ENCODE results near the gene ZNF148. TPM values are rescaled to one million over a fixed set of nuclear protein-coding genes. Genes with fewer than 3 reads are reported as not detected.

ZNF148 gene
- total RNA-seq, 2 experiments from 2014 or later = 30.9 to 34.0 TPM

DNA sequence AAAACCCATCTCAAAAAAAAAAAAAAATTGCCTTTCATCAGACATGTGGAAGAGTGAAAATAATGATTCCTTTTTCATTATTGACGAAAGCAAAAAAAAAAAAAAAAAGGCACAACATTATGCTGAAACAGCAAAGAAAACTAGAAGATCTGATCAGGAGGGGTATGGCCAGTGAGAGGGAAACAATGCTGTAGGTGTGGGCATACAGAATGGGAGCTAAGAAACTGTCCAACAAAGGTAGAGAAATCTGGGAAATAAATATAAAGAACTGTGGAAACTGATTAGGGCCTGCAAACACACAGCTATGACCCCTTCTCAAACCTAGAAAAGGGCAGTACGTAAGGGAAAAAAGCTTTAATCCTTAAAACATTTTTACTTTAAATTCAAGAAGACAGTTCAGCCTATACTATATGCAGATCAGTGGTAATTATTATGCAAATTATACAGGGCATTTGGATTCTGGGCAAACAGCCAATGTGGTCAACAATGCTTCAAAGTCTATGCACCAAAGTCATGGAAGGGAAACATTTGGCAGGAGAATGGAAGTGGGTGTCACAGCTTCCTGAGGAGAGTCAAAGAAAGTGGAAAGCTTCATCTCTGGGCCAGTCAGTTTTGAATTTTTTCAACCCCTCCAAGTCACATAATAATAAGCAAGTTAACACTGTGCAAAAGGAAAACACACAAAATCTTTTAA lies 94.3 kb downstream of the ZNF148 start:
- Mint-ChIP-seq H3K4me1 (ENCODE audit: low read depth) (peaks cover 7% of the 10 kb centered on the region), H3K27ac (no peak overlapping the region), H3K4me3 (no peak overlapping the region), H3K9me3 (no peaks in the 10 kb centered on the region), H3K27me3 (no peaks in the 10 kb centered on the region), H3K36me3 (ENCODE audit: low read depth) (peaks cover 70% of the 10 kb centered on the region)
- Histone ChIP-seq H3K27ac (ENCODE audit: low read depth in 1 of 2, low read length in 2 of 2) (no peak overlapping the region), H3K36me3 (ENCODE audit: insufficient read depth, low read length) (peaks cover 18% of the 10 kb centered on the region), H3K4me1 (ENCODE audit: insufficient read depth, low read length) (no peaks in the 10 kb centered on the region), H3K9me3 (ENCODE audit: control insufficient read depth in 1 of 2, insufficient read depth in 1 of 2, low read length in 2 of 2) (no peaks in the 10 kb centered on the region), H3K4me3 (ENCODE audit: low read length) (no peak overlapping the region), H3K27me3 (ENCODE audit: control insufficient read depth in 1 of 2, insufficient read depth in 2 of 2, low read length in 2 of 2) (no peaks in the 10 kb centered on the region)
- TF ChIP-seq, protein P1, sequence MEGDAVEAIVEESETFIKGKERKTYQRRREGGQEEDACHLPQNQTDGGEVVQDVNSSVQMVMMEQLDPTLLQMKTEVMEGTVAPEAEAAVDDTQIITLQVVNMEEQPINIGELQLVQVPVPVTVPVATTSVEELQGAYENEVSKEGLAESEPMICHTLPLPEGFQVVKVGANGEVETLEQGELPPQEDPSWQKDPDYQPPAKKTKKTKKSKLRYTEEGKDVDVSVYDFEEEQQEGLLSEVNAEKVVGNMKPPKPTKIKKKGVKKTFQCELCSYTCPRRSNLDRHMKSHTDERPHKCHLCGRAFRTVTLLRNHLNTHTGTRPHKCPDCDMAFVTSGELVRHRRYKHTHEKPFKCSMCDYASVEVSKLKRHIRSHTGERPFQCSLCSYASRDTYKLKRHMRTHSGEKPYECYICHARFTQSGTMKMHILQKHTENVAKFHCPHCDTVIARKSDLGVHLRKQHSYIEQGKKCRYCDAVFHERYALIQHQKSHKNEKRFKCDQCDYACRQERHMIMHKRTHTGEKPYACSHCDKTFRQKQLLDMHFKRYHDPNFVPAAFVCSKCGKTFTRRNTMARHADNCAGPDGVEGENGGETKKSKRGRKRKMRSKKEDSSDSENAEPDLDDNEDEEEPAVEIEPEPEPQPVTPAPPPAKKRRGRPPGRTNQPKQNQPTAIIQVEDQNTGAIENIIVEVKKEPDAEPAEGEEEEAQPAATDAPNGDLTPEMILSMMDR (IDR thresholded peaks at IDR 0.05) = no peak
- ChIA-PET POLR2A (interaction anchor here (0.7 kb wide), 1 partner anchor 509 kb away, joined by 3 read pairs; no protein-coding TSS in a partner anchor), CTCF (no interaction called here)
- DNase-seq (no peak), ATAC-seq (ENCODE audit: poor library complexity) (no peak)
- intact Hi-C loops (cut with DNase I, micrococcal nuclease) = no loop called here

DNA sequence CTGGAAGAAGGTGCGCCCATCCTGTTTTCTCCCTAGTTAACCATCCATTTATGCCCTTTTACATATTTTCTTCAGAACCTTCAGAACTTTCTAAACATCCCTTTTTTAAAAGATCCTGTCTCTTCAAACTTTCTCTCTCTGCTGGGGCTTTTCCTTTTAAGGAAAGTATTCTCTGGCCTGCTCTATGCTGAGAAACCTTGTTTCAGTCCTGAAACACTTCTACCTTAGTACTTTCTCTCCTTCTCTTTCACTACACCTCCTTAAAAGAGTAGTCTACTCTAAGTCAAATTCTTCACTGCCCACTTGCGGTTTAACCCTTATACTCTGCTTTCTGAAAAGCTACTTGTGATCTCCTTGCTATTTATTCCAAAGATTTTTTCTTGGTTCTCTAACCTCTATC lies 97.0 kb downstream of the ZNF148 start:
- no peaks in the 10 kb centered on the region for H3K4me1 ChIP-seq (ENCODE audit: insufficient read depth, low read length)
- Mint-ChIP-seq H3K27ac (peak overlapping the region; percentile 24), H3K4me3 (no peak overlapping the region), H3K27me3 (no peaks in the 10 kb centered on the region), H3K36me3 (ENCODE audit: low read depth) (peaks cover 78% of the 10 kb centered on the region), H3K9me3 (no peaks in the 10 kb centered on the region), H3K4me1 (ENCODE audit: low read depth) (peaks cover 7% of the 10 kb centered on the region)
- H3K9me3 ChIP-seq (ENCODE audit: control insufficient read depth in 1 of 2, insufficient read depth in 1 of 2, low read length in 2 of 2) = no peaks in the 10 kb centered on the region
- ChIA-PET CTCF (no interaction called here), POLR2A (no interaction called here)
- ATAC-seq (ENCODE audit: poor library complexity) (no peak), DNase-seq (no peak)
- H3K36me3 ChIP-seq (ENCODE audit: insufficient read depth, low read length) = peaks cover 10% of the 10 kb centered on the region
- H3K27me3 ChIP-seq (ENCODE audit: control insufficient read depth in 1 of 2, insufficient read depth in 2 of 2, low read length in 2 of 2) = no peaks in the 10 kb centered on the region
- no peak overlapping the region for H3K4me3 ChIP-seq (ENCODE audit: low read length)
- TF ChIP-seq, protein P1 (IDR thresholded peaks at IDR 0.05) = no peak
- intact Hi-C loops (cut with DNase I, micrococcal nuclease) = no loop called here
- H3K27ac ChIP-seq (ENCODE audit: low read depth in 1 of 2, low read length in 2 of 2) = no peak overlapping the region

DNA sequence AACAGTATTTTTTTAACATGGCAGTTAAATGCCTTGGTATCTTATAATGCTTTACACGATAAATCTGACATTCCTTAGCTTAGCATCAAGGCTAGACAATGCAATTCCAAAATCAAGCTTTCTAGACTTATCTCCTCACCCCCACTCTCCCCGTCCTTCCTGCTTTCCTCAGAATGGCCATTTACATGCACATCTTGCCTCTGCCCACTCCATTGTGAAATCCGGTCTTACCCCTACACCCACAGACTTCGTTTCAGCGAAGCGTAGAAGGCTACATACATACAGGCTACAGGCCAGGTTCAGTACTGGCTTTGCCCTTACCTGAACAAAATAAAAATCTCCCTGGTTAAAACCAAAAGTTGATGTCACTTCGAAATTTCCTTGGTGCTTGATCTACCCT lies 104.0 kb downstream of the ZNF148 start:
- DNase-seq (no peak), ATAC-seq (ENCODE audit: poor library complexity) (no peak)
- Histone ChIP-seq H3K27ac (ENCODE audit: low read depth in 1 of 2, low read length in 2 of 2) (no peak overlapping the region), H3K36me3 (ENCODE audit: insufficient read depth, low read length) (peaks cover 7% of the 10 kb centered on the region), H3K4me1 (ENCODE audit: insufficient read depth, low read length) (no peaks in the 10 kb centered on the region), H3K27me3 (ENCODE audit: control insufficient read depth in 1 of 2, insufficient read depth in 2 of 2, low read length in 2 of 2) (no peaks in the 10 kb centered on the region), H3K9me3 (ENCODE audit: control insufficient read depth in 1 of 2, insufficient read depth in 1 of 2, low read length in 2 of 2) (no peaks in the 10 kb centered on the region), H3K4me3 (ENCODE audit: low read length) (no peak overlapping the region)
- Mint-ChIP-seq H3K9me3 (no peaks in the 10 kb centered on the region), H3K36me3 (ENCODE audit: low read depth) (peaks cover 80% of the 10 kb centered on the region), H3K4me3 (no peak overlapping the region), H3K4me1 (ENCODE audit: low read depth) (peaks cover 29% of the 10 kb centered on the region), H3K27ac (no peak overlapping the region), H3K27me3 (no peaks in the 10 kb centered on the region)
- ChIA-PET CTCF (interaction anchor here (0.7 kb wide), 1 partner anchor 9 kb away, joined by 3 read pairs; no protein-coding TSS in a partner anchor), POLR2A (no interaction called here)
- TF ChIP-seq, protein P1 (IDR thresholded peaks at IDR 0.05) = no peak
- intact Hi-C loops (cut with DNase I, micrococcal nuclease) = no loop called here

All from CD4-positive, alpha-beta T cell (primary cell).